HepG2 (cell line): Measurements from ENCODE around the gene DCLK1.

ENCODE experiments used
- MEIS1 ChIP-seq: sonication (generic); formaldehyde crosslinking; IDR thresholded peaks from 2 replicates; pipeline ENCODE4 v1.9.0; 2021; ENCODE audit warnings: mild to moderate bottlenecking, missing genetic modification reagents, moderate library complexity, borderline replicate concordance
- POLR2AphosphoS5 ChIP-seq: IDR thresholded peaks from 2 replicates; pipeline ENCODE4 v1.6.1; 2012; ENCODE audit warnings: low read depth, low read length
- RAD21 ChIP-seq: fragments of 450-650 bp; formaldehyde crosslinking; IDR thresholded peaks from 2 replicates; pipeline ENCODE4 v1.5.0; 2020; ENCODE audit warnings: mild to moderate bottlenecking
- TARDBP ChIP-seq: sonication (generic); formaldehyde crosslinking; IDR thresholded peaks from 2 replicates; pipeline ENCODE4 v1.8.0; 2022; ENCODE audit warnings: mild to moderate bottlenecking, missing genetic modification reagents
- ZFP91 ChIP-seq: sonication (generic); formaldehyde crosslinking; IDR thresholded peaks from 2 replicates; pipeline ENCODE4 v1.9.0; 2022; ENCODE audit warnings: missing genetic modification reagents, mild to moderate bottlenecking, borderline replicate concordance
- ZNF274 ChIP-seq: sonication (generic); formaldehyde crosslinking; IDR thresholded peaks from 2 replicates; pipeline ENCODE4 v1.5.1; 2020; ENCODE audit warnings: mild to moderate bottlenecking, missing genetic modification reagents
- TF ChIP-seq, protein P1 (sequence below), 2 experiments: sonication (generic) in 1 of 2; formaldehyde crosslinking in 1 of 2; IDR thresholded peaks; 2 replicates each; pipeline versions ENCODE4 v1.5.1 to v1.6.1; 2011 to 2020; ENCODE audit warnings: borderline replicate concordance in 1 of 2, low read depth in 1 of 2, low read length in 1 of 2, mild to moderate bottlenecking in 1 of 2, missing genetic modification reagents in 1 of 2, moderate library complexity in 1 of 2
- TF ChIP-seq, protein P2 (sequence below): sonication (generic); formaldehyde crosslinking; conservative IDR thresholded peaks from 2 replicates; pipeline ENCODE4 v1.8.0; 2022; ENCODE audit warnings: mild to moderate bottlenecking, moderate library complexity, missing genetic modification reagents

DNA sequence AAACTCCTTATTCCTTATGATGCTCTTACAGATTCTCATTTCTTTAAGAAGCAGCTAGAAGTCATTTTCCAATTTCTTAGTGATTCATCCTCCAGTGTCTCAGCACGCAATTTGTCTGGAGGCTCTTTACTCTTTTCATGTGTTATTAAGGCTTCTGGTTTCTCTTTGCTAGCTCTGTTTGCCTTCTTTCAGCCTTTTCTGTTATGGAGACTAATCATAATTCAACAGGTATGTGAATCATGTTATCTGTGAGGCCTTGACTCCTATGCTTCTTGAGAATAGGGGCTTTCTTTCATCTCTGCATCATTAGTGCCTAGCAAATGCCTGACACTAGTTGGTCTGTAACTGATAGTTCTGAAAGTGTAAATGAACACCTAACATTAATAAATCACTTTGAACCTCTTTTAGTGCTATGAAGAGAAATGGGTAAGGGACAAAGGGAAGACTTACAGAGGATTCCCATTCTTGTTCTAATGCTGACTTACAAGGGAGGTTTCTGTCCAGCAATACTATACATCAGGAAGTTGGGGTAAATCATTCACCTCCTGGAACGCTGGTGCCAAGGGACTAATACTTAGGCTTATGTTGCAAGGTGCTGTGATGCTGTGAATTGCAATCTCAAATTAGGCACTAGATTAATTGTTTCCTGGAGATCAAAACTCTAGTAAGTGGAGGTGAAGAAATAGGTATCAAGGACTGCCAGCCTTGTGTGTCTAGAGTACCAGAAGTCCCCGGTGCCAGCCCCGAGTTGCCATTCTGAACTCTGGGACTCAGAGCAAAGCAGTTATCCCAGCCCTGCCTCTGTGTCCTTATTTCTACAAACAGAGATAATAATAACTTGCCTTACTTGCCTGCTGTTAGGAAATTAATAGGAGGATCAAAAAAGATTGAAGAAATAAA lies 265.6 kb downstream of the DCLK1 start:
- TF ChIP-seq MEIS1 (CRISPR knock-in tag) (no peak), POLR2AphosphoS5 (no peak), ZFP91 (CRISPR knock-in tag) (no peak), ZNF274 (CRISPR knock-in tag) (no peak), TARDBP (CRISPR knock-in tag) (no peak), RAD21 (CRISPR knock-in tag) (no peak)
- TF ChIP-seq, protein P1, sequence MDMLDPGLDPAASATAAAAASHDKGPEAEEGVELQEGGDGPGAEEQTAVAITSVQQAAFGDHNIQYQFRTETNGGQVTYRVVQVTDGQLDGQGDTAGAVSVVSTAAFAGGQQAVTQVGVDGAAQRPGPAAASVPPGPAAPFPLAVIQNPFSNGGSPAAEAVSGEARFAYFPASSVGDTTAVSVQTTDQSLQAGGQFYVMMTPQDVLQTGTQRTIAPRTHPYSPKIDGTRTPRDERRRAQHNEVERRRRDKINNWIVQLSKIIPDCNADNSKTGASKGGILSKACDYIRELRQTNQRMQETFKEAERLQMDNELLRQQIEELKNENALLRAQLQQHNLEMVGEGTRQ (IDR thresholded peaks at IDR 0.05; ENCODE audit: low read depth, low read length), result no peak
- TF ChIP-seq, protein P1 (CRISPR knock-in tag; IDR thresholded peaks at IDR 0.05; ENCODE audit: borderline replicate concordance), result no peak
- TF ChIP-seq, protein P2, sequence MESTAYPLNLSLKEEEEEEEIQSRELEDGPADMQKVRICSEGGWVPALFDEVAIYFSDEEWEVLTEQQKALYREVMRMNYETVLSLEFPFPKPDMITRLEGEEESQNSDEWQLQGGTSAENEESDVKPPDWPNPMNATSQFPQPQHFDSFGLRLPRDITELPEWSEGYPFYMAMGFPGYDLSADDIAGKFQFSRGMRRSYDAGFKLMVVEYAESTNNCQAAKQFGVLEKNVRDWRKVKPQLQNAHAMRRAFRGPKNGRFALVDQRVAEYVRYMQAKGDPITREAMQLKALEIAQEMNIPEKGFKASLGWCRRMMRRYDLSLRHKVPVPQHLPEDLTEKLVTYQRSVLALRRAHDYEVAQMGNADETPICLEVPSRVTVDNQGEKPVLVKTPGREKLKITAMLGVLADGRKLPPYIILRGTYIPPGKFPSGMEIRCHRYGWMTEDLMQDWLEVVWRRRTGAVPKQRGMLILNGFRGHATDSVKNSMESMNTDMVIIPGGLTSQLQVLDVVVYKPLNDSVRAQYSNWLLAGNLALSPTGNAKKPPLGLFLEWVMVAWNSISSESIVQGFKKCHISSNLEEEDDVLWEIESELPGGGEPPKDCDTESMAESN, result no peak
